ENCODE results near the gene PRDX3. TPM values are rescaled to one million over a fixed set of nuclear protein-coding genes. Genes with fewer than 3 reads are reported as not detected.

Gene PRDX3
- polyA plus RNA-seq, 1 of the 3 experiments (the other 2 are of a cell fraction), result 193 TPM

DNA sequence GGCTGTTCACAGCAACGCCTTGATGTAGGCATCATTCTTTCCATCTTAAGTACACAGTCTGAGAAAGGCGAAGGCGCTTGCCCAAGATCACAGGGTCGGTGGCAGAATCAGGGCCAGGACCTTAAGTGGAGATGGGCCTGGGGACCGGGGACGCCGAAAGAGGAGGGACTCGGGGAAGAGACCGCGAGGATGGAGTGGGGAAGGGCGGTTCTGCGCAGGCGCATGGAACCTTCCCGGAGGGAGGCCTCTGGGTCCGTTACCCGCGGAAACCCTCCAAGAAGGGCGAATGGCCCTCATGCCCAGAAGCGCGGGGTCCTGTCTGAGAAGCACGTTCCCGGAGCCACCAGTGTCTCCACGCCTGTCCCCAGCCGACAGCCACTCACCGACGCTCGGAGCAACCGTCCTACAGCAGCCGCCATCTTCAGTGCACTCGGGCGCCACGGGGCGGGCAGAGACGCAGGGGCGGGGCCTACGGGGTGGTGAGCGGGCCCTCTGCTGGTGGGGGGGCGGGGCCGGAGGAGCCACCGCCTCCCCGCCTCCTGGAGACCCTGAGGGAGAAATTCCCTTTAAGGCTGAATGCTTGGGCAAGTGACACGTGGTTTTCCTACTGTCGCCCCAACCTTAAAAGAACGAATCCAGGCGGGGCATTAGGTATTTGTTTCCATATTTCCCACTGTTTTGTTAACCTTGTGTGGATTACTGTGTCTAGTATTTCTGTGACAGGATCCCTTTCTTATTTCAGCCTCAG, at the start of gene PRDX3 (continued):
- peak; percentile 75; the same call in 1 of the 2 replicates for TF ChIP-seq SIN3A (IDR thresholded peaks at IDR 0.05; ENCODE audit: borderline replicate concordance, low read depth, low read length)
- TF ChIP-seq, protein P1, sequence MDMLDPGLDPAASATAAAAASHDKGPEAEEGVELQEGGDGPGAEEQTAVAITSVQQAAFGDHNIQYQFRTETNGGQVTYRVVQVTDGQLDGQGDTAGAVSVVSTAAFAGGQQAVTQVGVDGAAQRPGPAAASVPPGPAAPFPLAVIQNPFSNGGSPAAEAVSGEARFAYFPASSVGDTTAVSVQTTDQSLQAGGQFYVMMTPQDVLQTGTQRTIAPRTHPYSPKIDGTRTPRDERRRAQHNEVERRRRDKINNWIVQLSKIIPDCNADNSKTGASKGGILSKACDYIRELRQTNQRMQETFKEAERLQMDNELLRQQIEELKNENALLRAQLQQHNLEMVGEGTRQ (IDR thresholded peaks at IDR 0.05; ENCODE audit: borderline replicate concordance, low read depth, low read length), result no peak
- TF ChIP-seq JUND (IDR thresholded peaks at IDR 0.05), result no peak
- peak; percentile 54; the same call in 1 of the 2 replicates for TF ChIP-seq GABPA (IDR thresholded peaks at IDR 0.05; ENCODE audit: low read depth)
- TF ChIP-seq, protein P2, sequence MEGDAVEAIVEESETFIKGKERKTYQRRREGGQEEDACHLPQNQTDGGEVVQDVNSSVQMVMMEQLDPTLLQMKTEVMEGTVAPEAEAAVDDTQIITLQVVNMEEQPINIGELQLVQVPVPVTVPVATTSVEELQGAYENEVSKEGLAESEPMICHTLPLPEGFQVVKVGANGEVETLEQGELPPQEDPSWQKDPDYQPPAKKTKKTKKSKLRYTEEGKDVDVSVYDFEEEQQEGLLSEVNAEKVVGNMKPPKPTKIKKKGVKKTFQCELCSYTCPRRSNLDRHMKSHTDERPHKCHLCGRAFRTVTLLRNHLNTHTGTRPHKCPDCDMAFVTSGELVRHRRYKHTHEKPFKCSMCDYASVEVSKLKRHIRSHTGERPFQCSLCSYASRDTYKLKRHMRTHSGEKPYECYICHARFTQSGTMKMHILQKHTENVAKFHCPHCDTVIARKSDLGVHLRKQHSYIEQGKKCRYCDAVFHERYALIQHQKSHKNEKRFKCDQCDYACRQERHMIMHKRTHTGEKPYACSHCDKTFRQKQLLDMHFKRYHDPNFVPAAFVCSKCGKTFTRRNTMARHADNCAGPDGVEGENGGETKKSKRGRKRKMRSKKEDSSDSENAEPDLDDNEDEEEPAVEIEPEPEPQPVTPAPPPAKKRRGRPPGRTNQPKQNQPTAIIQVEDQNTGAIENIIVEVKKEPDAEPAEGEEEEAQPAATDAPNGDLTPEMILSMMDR (IDR thresholded peaks at IDR 0.05), result 0 out of 2 replicates have a peak, but pooled peaks have one; percentile 17
- peak; percentile 93 for TF ChIP-seq CHD2 (IDR thresholded peaks at IDR 0.05; ENCODE audit: low read length, partially characterized antibody)
- TF ChIP-seq EZH2phosphoT487 (IDR thresholded peaks at IDR 0.05; ENCODE audit: borderline replicate concordance, low read depth), result no peak
- TF ChIP-seq MXI1 (IDR thresholded peaks at IDR 0.05; ENCODE audit: low read depth, low read length), result peak; percentile 97
- TF ChIP-seq TAF1 (IDR thresholded peaks at IDR 0.05; ENCODE audit: borderline replicate concordance, low read depth, low read length), result peak; percentile 98

DNA sequence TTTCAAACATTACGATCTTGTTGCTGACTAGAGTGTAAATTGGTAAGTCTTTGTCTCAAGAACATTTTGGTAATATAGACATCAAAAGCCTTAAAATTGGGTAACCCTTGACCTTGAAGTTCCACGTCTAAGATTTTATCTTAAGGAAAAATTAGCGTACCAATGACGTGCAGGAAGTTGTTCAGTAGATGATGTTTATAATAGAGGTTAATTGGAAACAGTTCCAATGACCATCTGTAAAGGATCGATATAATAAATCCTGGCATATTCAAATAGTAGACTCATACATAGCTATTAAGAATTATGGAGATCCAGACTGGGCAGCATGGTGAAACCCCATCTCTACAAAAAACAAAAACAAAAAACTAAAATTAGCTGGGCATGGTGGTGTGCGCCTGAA, 49.2 kb upstream of the PRDX3 start:
- Histone ChIP-seq H3K9me3 (no peaks in the 10 kb centered on the region), H3K27ac (ENCODE audit: low read depth in 2 of 2, low read length in 1 of 2) (no peak overlapping the region), H3K4me1 (ENCODE audit: control insufficient read depth in 1 of 2, insufficient read depth in 2 of 2, low read depth in 1 of 2, low read length in 1 of 2) (peaks cover 0 to 15% of the 10 kb centered on the region in 2 experiments; a peak in 2 of 4 replicates), H3K9ac (no peak overlapping the region), H3K36me3 (replicated peaks in 1 of 2; ENCODE audit: control insufficient read depth in 1 of 2, insufficient read depth in 2 of 2, low read length in 1 of 2) (no peaks in the 10 kb centered on the region), H4K20me1 (ENCODE audit: insufficient read depth) (no peaks in the 10 kb centered on the region), H3K4me2 (no peak overlapping the region), H3K79me2 (ENCODE audit: insufficient read depth) (no peaks in the 10 kb centered on the region; the same call in 1 of the 2 replicates), H3F3A (replicated peaks; ENCODE audit: insufficient read depth) (no peaks in the 10 kb centered on the region), H3K27me3 (ENCODE audit: insufficient read depth) (no peaks in the 10 kb centered on the region), H3K9me2 (no peaks in the 10 kb centered on the region), H2AFZ (ENCODE audit: low read depth) (no peak overlapping the region), H3K4me3 (ENCODE audit: low read depth in 2 of 2, low read length in 1 of 2) (no peak overlapping the region)
- DNase-seq, result no peak
- ChIA-PET CTCF (interaction anchor here (1.8 kb wide), 1 partner anchor 21 kb away, joined by 6 read pairs; no protein-coding TSS in a partner anchor), POLR2A (no interaction called here)
- TF ChIP-seq, protein P3, sequence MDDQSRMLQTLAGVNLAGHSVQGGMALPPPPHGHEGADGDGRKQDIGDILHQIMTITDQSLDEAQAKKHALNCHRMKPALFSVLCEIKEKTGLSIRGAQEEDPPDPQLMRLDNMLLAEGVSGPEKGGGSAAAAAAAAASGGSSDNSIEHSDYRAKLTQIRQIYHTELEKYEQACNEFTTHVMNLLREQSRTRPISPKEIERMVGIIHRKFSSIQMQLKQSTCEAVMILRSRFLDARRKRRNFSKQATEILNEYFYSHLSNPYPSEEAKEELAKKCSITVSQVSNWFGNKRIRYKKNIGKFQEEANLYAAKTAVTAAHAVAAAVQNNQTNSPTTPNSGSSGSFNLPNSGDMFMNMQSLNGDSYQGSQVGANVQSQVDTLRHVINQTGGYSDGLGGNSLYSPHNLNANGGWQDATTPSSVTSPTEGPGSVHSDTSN (IDR thresholded peaks at IDR 0.05), result no peak; the same call in 1 of the 2 replicates
- TF ChIP-seq TAF1 (IDR thresholded peaks at IDR 0.05; ENCODE audit: borderline replicate concordance, low read depth, low read length) (no peak), TCF12 (IDR thresholded peaks at IDR 0.05) (peak; percentile 82), CHD2 (IDR thresholded peaks at IDR 0.05; ENCODE audit: low read length, partially characterized antibody) (no peak), MEF2A (IDR thresholded peaks at IDR 0.05; ENCODE audit: borderline replicate concordance, low read depth) (no peak), TEAD4 (IDR thresholded peaks at IDR 0.05; ENCODE audit: borderline replicate concordance, insufficient read depth) (no peak), RXRA (IDR thresholded peaks at IDR 0.05; ENCODE audit: borderline replicate concordance, low read depth) (no peak), RAD21 (IDR thresholded peaks at IDR 0.05; ENCODE audit: low read length) (no peak), EP300 (IDR thresholded peaks at IDR 0.05; ENCODE audit: borderline replicate concordance in 1 of 2, low read depth in 1 of 2, low read length in 1 of 2) (peak in 1 of 2 experiments; percentile 39; a peak in 1 of 4 replicates)
- TF ChIP-seq, protein P4, sequence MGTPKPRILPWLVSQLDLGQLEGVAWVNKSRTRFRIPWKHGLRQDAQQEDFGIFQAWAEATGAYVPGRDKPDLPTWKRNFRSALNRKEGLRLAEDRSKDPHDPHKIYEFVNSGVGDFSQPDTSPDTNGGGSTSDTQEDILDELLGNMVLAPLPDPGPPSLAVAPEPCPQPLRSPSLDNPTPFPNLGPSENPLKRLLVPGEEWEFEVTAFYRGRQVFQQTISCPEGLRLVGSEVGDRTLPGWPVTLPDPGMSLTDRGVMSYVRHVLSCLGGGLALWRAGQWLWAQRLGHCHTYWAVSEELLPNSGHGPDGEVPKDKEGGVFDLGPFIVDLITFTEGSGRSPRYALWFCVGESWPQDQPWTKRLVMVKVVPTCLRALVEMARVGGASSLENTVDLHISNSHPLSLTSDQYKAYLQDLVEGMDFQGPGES (IDR thresholded peaks at IDR 0.05; ENCODE audit: low read depth, low read length), result no peak
- WGBS (ENCODE audit: low lambda C conversion rate), result 62% methylated on average over 6 of the region's 6 CpGs

Measured in SK-N-SH (cell line).